HG03520 (cell line): ENCODE data around the gene CCSER2.
"Not testable (repeated sequence)": the region's sequence is repeated elsewhere in the genome, so short reads cannot be mapped to it uniquely, and the experiment has no call there.

Experiments used
- ATAC-seq: cut with Tn5 transposase; IDR thresholded peaks from one replicate; pipeline ENCODE4 v1.9.1; 2021; ENCODE audit warnings: mild to moderate bottlenecking, moderate library complexity; ENCODE audit not compliant: unreplicated experiment

CCSER2 gene

GRCh38 chr10:84347575-84348002 lies 19.2 kb downstream of the CCSER2 start:
- ATAC-seq, result not testable (repeated sequence)

- no peak for ATAC-seq
These were observed 20.1 kb downstream of the CCSER2 start for GRCh38 chr10:84348447-84348846.

- no peak for ATAC-seq
These were observed 20.5 kb downstream of the CCSER2 start for GRCh38 chr10:84348860-84349259.

- ATAC-seq, result peak; percentile 98
These were observed 24.0 kb downstream of the CCSER2 start for GRCh38 chr10:84352251-84352842.

GRCh38 chr10:84353052-84353803 lies 24.8 kb downstream of the CCSER2 start:
- ATAC-seq, result no peak

- no peak for ATAC-seq
These were observed 26.2 kb downstream of the CCSER2 start for GRCh38 chr10:84354623-84355022.

GRCh38 chr10:84355106-84355505 lies 26.7 kb downstream of the CCSER2 start:
- ATAC-seq, result no peak

- ATAC-seq, result no peak
These were observed 28.5 kb downstream of the CCSER2 start for GRCh38 chr10:84356928-84357327.

- no peak for ATAC-seq
These were observed 30.4 kb downstream of the CCSER2 start for GRCh38 chr10:84358743-84359142.

- ATAC-seq, result no peak
These were observed 32.4 kb downstream of the CCSER2 start for GRCh38 chr10:84360637-84361365.

GRCh38 chr10:84365335-84365881 lies 37.0 kb downstream of the CCSER2 start:
- no peak for ATAC-seq

- ATAC-seq, result no peak
These were observed 37.7 kb downstream of the CCSER2 start for GRCh38 chr10:84366041-84366440.

- ATAC-seq, result no peak
These were observed 38.9 kb downstream of the CCSER2 start for GRCh38 chr10:84367256-84367655.

- no peak for ATAC-seq
These were observed 40.4 kb downstream of the CCSER2 start for GRCh38 chr10:84368828-84369227.

GRCh38 chr10:84370283-84370682 lies 41.9 kb downstream of the CCSER2 start:
- no peak for ATAC-seq

GRCh38 chr10:84371944-84372343 lies 43.6 kb downstream of the CCSER2 start:
- no peak for ATAC-seq

GRCh38 chr10:84373000-84373399 lies 44.6 kb downstream of the CCSER2 start:
- ATAC-seq, result no peak

GRCh38 chr10:84374455-84374854 lies 46.1 kb downstream of the CCSER2 start:
- no peak for ATAC-seq

GRCh38 chr10:84375011-84375410 lies 46.6 kb downstream of the CCSER2 start:
- no peak for ATAC-seq

- no peak for ATAC-seq
These were observed 47.5 kb downstream of the CCSER2 start for GRCh38 chr10:84375881-84376280.

GRCh38 chr10:84388148-84388547 lies 59.8 kb downstream of the CCSER2 start:
- ATAC-seq, result no peak

GRCh38 chr10:84390364-84390763 lies 62.0 kb downstream of the CCSER2 start:
- ATAC-seq, result no peak
